ENCODE results near the gene PPP3CB.

GRCh38 chr10:73408978-73409521 lies 86.8 kb downstream of the PPP3CB start:
- TF ChIP-seq CTCF (IDR thresholded peaks at IDR 0.05; ENCODE audit: poor library complexity), result no peak
- TF ChIP-seq EZH2 (IDR thresholded peaks at IDR 0.05; ENCODE audit: borderline replicate concordance), result no peak
